ENCODE data around the gene FER. TPM values are rescaled to one million over a fixed set of nuclear protein-coding genes. Genes with fewer than 3 reads are reported as not detected.

FER gene
- polyA plus RNA-seq, 3 donors: 2.4 to 14.7 (median 6.2) TPM

DNA sequence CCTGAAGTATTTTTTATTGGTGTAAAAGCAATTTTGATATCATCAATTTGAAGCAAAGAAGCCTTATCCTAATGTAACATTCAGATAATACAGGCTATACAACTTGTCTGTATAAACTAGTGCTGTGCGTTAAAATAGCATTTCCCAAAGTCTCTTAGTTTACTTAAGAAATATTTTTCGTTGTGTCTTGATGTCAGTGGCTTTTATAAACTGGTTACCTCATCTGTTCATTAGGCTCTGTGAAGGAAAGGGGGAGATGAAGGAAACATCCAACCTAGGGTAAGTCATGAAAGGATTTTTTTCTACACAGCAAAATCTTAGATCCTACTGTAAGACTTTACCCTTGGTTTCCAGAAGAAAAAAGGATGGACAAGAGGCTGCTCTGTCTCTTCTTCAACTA lies 389.2 kb downstream of the FER start:
- intact Hi-C loops (cut with micrococcal nuclease): no loop called here
- Histone ChIP-seq H3K4me1 (ENCODE audit: control insufficient read depth in 1 of 2, insufficient read depth in 2 of 2, low read length in 2 of 2) (no peaks in the 10 kb centered on the region), H3K27me3 (ENCODE audit: control insufficient read depth in 2 of 2, insufficient read depth in 2 of 2, low read length in 2 of 2) (no peaks in the 10 kb centered on the region), H2AFZ (ENCODE audit: insufficient read depth, low read depth, low read length, poor library complexity, severe bottlenecking) (no peak overlapping the region), H3K4me2 (replicated peaks; ENCODE audit: extremely low read depth, low read length, poor library complexity, severe bottlenecking) (no peak overlapping the region), H3K36me3 (replicated peaks in 1 of 2; ENCODE audit: control insufficient read depth in 1 of 2, insufficient read depth in 2 of 2, low read length in 2 of 2) (no peaks in the 10 kb centered on the region), H3K27ac (ENCODE audit: low read depth in 1 of 2, low read length in 2 of 2) (no peak overlapping the region), H3K79me2 (ENCODE audit: insufficient read depth, low read length) (no peaks in the 10 kb centered on the region), H4K20me1 (ENCODE audit: insufficient read depth, low read length) (no peaks in the 10 kb centered on the region), H3K9ac (ENCODE audit: insufficient read depth, low read length, poor library complexity, severe bottlenecking) (no peak overlapping the region), H3K9me3 (replicated peaks in 1 of 2; ENCODE audit: control insufficient read depth in 1 of 2, insufficient read depth in 1 of 2, low read length in 2 of 2) (no peaks in the 10 kb centered on the region), H3K4me3 (replicated peaks in 1 of 3; ENCODE audit: low read depth in 2 of 3, low read length in 3 of 3) (no peak overlapping the region)
- TF ChIP-seq, protein P1, sequence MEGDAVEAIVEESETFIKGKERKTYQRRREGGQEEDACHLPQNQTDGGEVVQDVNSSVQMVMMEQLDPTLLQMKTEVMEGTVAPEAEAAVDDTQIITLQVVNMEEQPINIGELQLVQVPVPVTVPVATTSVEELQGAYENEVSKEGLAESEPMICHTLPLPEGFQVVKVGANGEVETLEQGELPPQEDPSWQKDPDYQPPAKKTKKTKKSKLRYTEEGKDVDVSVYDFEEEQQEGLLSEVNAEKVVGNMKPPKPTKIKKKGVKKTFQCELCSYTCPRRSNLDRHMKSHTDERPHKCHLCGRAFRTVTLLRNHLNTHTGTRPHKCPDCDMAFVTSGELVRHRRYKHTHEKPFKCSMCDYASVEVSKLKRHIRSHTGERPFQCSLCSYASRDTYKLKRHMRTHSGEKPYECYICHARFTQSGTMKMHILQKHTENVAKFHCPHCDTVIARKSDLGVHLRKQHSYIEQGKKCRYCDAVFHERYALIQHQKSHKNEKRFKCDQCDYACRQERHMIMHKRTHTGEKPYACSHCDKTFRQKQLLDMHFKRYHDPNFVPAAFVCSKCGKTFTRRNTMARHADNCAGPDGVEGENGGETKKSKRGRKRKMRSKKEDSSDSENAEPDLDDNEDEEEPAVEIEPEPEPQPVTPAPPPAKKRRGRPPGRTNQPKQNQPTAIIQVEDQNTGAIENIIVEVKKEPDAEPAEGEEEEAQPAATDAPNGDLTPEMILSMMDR (IDR thresholded peaks at IDR 0.05): no peak
- no peak overlapping the region for H3K27ac Mint-ChIP-seq
- DNase-seq: no peak
- WGBS (ENCODE audit: insufficient coverage): no CpG with 5 or more reads among the region's 2 CpGs
- H3K4me1 Mint-ChIP-seq: no peaks in the 10 kb centered on the region
- no peak overlapping the region for H3K4me3 Mint-ChIP-seq
- no peaks in the 10 kb centered on the region for H3K9me3 Mint-ChIP-seq
- no peaks in the 10 kb centered on the region for H3K36me3 Mint-ChIP-seq
- H3K27me3 Mint-ChIP-seq (ENCODE audit: low read depth in 3 of 3): no peaks in the 10 kb centered on the region

DNA sequence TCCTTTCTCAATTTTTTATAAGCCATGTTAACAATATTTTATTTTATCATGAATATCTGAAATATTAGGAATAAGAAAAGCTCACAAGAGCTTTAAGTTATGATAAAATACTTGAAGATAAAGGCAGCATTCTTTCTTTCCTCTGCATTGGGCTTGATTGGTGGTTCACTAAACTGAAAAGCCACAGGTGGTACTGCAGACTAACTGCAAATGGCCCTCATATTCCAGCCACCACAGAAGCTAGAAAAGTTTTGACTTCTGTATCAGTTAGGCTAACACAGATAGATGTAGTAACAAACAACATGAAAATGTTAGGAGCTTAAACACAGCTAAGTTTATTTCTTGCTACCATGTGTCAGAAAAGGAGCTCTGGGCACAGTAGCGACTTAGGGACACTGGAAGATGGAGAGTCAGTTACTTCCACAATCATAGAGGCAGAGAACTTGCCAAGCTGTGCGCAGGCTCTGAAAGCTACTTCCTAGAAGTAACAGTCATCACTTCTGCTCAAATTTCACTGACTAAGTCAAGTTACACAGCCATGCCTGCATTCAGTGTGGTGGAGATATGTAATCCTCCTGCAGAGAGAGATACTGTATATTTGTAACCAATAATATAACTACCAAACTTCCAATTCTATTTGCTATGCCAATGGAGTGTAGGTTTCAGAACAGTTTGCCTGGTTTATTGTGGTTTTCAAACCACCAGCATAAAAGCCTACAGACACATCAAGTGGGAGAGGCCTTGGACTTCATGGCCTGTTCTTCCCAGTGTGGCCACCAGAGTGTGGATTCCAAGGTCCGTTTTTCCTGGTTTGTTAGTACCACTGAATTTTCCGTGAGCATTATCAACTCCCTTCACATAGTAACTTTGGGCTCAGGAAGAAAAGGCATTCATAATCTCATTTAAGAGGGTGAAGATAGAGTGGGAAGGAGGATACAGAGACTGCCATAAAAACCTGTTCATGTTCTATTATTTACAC lies 393.8 kb downstream of the FER start:
- H3K4me1 Mint-ChIP-seq: peaks cover 2% of the 10 kb centered on the region
- Histone ChIP-seq H4K20me1 (ENCODE audit: insufficient read depth, low read length) (no peaks in the 10 kb centered on the region), H3K27me3 (ENCODE audit: control insufficient read depth in 2 of 2, insufficient read depth in 2 of 2, low read length in 2 of 2) (no peaks in the 10 kb centered on the region), H3K4me2 (replicated peaks; ENCODE audit: extremely low read depth, low read length, poor library complexity, severe bottlenecking) (no peak overlapping the region), H2AFZ (ENCODE audit: insufficient read depth, low read depth, low read length, poor library complexity, severe bottlenecking) (no peak overlapping the region), H3K36me3 (replicated peaks in 1 of 2; ENCODE audit: control insufficient read depth in 1 of 2, insufficient read depth in 2 of 2, low read length in 2 of 2) (no peaks in the 10 kb centered on the region), H3K9me3 (replicated peaks in 1 of 2; ENCODE audit: control insufficient read depth in 1 of 2, insufficient read depth in 1 of 2, low read length in 2 of 2) (no peaks in the 10 kb centered on the region), H3K4me3 (replicated peaks in 1 of 3; ENCODE audit: low read depth in 2 of 3, low read length in 3 of 3) (no peak overlapping the region), H3K4me1 (ENCODE audit: control insufficient read depth in 1 of 2, insufficient read depth in 2 of 2, low read length in 2 of 2) (no peaks in the 10 kb centered on the region), H3K79me2 (ENCODE audit: insufficient read depth, low read length) (no peaks in the 10 kb centered on the region), H3K9ac (ENCODE audit: insufficient read depth, low read length, poor library complexity, severe bottlenecking) (no peak overlapping the region), H3K27ac (ENCODE audit: low read depth in 1 of 2, low read length in 2 of 2) (no peak overlapping the region)
- intact Hi-C loops (cut with micrococcal nuclease): no loop called here
- no peak overlapping the region for H3K27ac Mint-ChIP-seq
- whole genome bisulfite sequencing (ENCODE audit: insufficient coverage): 100% methylated on average over 1 of the region's 4 CpGs
- H3K27me3 Mint-ChIP-seq (ENCODE audit: low read depth in 3 of 3): no peaks in the 10 kb centered on the region
- H3K36me3 Mint-ChIP-seq: no peaks in the 10 kb centered on the region
- DNase-seq: no peak
- peaks cover 0 to 1% (median 0%) of the 10 kb centered on the region in 7 donors for H3K9me3 Mint-ChIP-seq
- H3K4me3 Mint-ChIP-seq: no peak overlapping the region
- TF ChIP-seq, protein P1 (IDR thresholded peaks at IDR 0.05): no peak

Measured in CD14-positive monocyte (primary cell).